IPS DF 4.7 (cell line): ENCODE measurements around the gene ADAMTS2.
"Not testable (repeated sequence)": the region's sequence is repeated elsewhere in the genome, so short reads cannot be mapped to it uniquely, and the experiment has no call there.

Source experiments
- DNase-seq: peaks from one replicate; pipeline ENCODE4 v3.0.0-alpha.2; 2013; ENCODE audit warnings: low spot score; ENCODE audit errors: extremely low read depth

ADAMTS2 gene

GRCh38 chr5:179326122-179326927 lies 18.9 kb downstream of the ADAMTS2 start:
- DNase-seq: no peak

GRCh38 chr5:179325296-179326031 lies 19.8 kb downstream of the ADAMTS2 start:
- no peak for DNase-seq

DNA sequence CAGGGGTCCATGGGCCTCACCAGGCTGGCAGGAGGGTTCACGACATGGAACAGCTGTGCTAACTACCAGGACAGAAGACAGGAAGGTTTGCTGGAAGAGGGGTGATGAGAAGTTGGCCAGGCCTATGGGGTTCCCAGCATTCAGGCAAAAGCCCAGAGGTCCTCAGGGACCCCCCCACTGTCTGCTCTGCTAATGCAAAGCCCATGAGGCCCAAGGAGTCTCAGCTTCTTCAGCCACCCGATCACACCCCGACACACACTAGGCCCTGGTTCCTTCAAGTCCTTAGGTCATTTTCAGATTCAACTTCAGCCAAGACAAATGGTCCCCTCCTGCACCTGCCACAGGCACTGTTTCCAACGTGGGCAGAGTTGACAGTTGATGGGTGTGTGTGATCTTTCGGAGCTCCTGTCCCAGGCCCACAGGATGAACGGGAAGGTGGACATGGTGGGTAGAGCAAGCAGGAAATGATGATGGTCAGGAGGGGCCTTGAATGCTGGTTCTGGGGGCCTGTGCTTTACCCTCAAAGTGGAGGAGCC lies 20.4 kb downstream of the ADAMTS2 start:
- no peak for DNase-seq

GRCh38 chr5:179324316-179324715 lies 20.9 kb downstream of the ADAMTS2 start:
- not testable (repeated sequence) for DNase-seq

DNA sequence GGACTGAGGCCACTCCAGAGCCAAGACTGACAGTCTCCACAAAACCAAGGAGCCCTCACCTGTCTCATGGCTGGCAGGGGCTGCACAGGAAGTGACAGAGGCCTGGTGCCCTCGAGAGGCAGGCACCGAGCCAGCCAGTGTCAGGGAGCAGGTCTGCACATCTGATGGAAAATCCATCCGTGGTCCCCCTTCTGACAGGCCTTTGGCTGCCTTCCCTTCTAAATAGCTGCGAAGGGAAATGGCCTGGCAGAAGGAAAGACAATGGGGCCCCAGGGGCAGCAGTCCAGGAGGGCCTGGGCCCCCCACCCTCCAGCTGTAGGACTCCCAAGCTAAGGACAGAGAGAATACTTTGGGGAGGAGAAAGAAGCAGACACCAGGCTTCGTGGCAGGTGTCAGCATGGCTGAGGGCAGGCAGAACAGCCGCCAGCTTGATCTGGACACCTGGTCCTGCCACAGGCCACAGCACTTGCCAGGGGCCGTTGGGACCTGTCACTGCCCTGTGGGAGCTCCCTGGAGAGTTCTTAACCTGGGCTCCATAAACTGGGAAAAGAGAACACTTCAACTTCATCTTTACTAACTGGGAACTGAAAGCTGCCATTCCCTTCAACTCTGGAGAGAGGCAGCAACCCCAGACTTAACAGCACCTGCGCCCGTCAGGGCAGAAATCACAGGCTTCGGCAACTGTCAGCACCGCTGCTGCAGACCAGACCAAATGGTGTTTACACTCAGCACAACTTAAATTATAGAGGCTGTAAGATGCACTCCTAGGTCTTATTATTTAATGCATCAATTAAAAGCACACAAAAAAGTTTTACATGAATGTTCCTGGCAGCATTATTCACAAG lies 22.0 kb downstream of the ADAMTS2 start:
- no peak for DNase-seq

DNA sequence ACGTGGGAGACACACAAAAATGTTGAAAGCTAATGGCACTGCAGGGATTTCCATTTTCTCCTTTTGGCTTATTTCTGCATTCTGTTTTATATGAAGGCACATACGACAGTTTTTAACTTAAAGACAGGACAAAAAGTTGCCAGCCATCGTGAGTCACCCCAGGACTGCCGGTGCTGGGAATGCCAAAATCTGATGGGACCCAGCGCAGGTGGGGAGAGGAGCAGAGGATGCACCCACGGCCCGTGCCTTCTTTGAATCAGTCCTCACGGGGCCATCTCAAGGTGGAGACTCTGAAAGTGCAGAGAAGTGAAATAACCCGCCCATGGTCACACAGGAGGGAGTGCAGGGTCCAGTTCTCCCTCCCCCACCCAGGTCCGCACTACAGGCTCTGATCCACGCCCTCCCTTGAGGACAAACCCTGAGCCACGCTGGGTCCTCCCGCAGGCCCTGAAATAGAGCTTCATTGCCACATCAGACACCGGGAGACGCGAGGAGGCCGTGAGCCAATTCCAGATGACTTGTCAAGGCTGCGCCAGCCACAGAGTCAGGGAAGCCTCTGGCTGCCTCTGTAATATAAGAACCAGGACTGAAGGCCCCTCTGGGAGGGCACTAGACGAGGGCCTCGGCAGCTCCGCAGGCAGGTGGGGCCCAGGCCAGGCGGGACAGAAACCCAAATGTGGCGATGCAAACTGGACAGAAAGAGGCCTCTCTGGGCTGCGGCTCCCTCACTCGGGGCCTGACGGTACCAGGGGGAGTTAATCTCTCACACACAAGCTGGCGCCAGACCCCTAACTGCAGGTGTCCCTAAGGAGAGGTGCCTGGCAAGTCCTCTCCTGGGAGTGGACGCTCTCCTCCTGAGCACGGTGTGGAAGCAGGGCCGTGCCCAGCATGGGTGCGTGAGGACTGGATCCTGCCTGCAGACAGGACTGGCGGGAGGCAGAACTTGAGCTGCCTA lies 22.9 kb downstream of the ADAMTS2 start:
- no peak for DNase-seq

- DNase-seq: no peak
Observed at GRCh38 chr5:179321206-179321987, 23.9 kb downstream of the ADAMTS2 start.

GRCh38 chr5:179319741-179320281 lies 25.4 kb downstream of the ADAMTS2 start:
- DNase-seq: no peak

DNA sequence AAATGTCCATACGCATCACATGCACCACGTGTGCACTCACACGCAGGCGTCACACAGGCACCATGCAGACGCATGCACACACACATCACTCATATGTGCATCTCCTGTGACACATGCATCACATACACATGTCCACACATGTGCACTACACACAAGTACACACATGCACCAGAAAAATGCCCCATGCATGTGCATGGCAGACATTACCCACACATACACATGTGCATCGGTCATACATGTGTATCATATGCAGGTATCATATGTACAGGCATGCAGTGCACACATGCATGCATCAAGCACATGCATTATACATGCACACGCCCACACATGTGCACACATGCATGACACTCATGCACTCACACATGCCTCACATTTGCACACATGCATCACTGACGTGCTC lies 26.1 kb downstream of the ADAMTS2 start:
- no peak for DNase-seq

GRCh38 chr5:179318221-179318955 lies 26.9 kb downstream of the ADAMTS2 start:
- no peak for DNase-seq

GRCh38 chr5:179317411-179318220 lies 27.6 kb downstream of the ADAMTS2 start:
- no peak for DNase-seq

DNA sequence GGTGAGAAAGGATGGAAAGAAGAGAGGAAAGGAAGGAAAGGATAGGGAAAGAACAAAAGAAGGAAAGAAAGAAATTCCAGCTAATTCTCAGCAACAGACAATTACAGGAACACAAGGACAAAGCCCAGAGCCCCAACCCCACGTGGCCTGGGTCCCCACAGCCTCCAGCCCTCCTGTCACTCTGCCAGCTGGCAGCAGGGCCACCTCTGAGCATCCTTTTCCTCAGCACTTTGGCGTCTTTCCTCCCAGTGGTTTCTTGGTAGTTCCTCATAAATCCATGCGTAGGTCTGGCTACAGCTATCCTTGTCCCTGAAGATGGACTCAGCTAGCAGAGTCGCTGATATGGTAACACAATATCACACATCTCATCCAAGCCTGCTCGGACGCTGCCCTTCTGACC lies 28.3 kb downstream of the ADAMTS2 start:
- no peak for DNase-seq

DNA sequence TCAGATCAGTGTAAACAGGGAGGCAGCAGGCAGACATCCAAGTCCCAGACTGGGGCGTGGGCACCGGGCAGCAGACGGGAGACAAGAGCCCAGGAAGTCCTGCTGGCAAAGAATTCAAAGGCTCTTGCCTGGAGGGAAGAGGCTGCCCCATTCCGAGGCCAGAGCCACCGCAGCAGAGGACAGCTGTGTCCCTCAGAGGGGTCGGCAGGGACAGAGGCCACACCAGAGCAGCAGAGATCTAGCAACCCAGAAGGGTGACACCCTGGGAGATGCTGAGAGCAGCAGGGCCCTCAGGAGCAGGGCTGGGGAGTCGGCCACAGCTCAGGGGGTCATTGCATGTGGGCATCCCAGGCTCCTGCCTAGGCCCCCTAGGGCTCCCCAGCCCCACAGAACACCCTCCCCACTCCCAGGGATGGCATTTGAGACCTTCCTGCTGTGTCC lies 29.1 kb downstream of the ADAMTS2 start:
- no peak for DNase-seq

DNA sequence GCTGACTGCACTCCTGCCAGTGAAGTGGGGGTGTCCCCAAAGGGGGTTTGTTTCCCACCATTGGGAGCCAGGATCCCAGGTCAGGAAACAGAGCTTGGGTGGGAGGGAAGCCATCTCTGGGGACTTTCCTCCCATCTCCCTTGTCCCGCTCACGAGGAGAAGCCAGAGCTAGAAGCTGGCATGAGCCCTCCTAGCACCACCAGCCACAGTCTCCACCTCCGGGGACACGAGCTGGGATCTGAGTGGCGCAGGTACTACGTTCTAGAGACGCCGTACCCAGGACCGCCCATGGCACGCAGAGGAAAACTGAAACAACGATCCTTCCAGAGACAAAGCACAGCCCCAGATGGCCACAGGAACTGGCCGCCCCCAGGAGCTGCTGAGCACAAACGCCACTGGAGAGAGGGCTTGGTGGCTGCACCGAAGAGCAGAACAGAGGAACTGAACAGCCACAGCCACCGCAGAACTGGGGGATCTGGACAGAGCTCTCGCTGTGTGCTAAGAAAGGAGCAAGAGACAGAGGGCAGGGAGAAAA lies 29.8 kb downstream of the ADAMTS2 start:
- DNase-seq: no peak

GRCh38 chr5:179314606-179315355 lies 30.5 kb downstream of the ADAMTS2 start:
- DNase-seq: no peak

DNA sequence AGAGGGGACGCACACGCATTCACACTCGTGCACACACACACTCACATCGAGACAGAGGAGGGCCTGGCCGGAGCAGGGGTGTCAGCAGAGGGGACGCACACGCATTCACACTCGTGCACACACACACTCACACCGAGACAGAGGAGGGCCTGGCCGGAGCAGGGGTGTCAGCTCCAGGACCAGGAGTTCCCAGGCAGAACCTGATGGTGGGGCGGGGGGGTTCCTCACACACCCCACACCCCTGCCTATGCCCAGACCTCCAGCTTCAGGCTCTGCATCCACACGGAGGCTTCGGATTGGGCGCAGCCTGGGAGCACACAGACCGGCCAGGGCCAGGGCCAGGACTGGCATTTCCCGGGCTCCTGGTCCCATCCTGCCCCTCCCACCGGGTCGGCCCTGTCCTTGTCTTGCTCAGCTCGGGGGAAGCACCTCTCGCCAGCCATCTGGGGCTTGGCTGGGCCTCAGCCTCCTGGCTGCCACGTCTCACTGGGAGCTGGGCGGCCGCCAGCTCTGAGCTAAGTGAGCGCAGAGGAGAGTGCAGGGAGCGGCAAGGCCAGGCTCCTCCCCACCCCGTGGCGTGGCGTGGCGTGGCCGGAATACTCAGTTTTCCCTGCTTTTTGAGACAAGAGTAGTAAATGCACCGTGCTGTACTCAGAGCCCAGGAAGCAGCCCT lies 31.3 kb downstream of the ADAMTS2 start:
- DNase-seq: no peak
